GM19025 (cell line): ENCODE data around the gene URM1.
"Not testable (repeated sequence)": the region's sequence is repeated elsewhere in the genome, so short reads cannot be mapped to it uniquely, and the experiment has no call there.

Experiments
- ATAC-seq: cut with Tn5 transposase; IDR thresholded peaks from one replicate; pipeline ENCODE4 v1.9.1; 2021; ENCODE audit warnings: mild to moderate bottlenecking, low read depth, moderate library complexity; ENCODE audit not compliant: unreplicated experiment

The URM1 gene

GRCh38 chr9:128370752-128371629 lies at the start of gene URM1:
Gene URM1, plus strand, starts transcription at chr9:128371374. Its CDS starts 7 bp downstream, at chr9:128371381.
- peak; percentile 92 for ATAC-seq

GRCh38 chr9:128321879-128322403 lies 49.2 kb upstream of the URM1 start:
- no peak for ATAC-seq

GRCh38 chr9:128322404-128323211 lies 48.6 kb upstream of the URM1 start, which contains the start of the genes COQ4 and TRUB2:
Gene COQ4, plus strand, starts transcription at chr9:128322839. Its CDS starts 20 bp downstream, at chr9:128322859.
Gene TRUB2, minus strand, starts transcription at chr9:128322447. Its CDS starts 39 bp downstream, at chr9:128322408.
- peak; percentile 78 for ATAC-seq

- ATAC-seq: no peak
Measured at GRCh38 chr9:128323212-128323730, 47.9 kb upstream of the URM1 start.

- ATAC-seq: no peak
Measured at GRCh38 chr9:128323791-128324190, 47.4 kb upstream of the URM1 start.

GRCh38 chr9:128324401-128324800 lies 46.8 kb upstream of the URM1 start:
- ATAC-seq: no peak

- no peak for ATAC-seq
Measured at GRCh38 chr9:128325629-128326028, 45.5 kb upstream of the URM1 start.

GRCh38 chr9:128333451-128333869 lies 37.7 kb upstream of the URM1 start:
- ATAC-seq: no peak

- ATAC-seq: no peak
Measured at GRCh38 chr9:128335161-128335560, 36.0 kb upstream of the URM1 start.

- ATAC-seq: no peak
Measured at GRCh38 chr9:128335914-128336313, 35.3 kb upstream of the URM1 start.

- no peak for ATAC-seq
Measured at GRCh38 chr9:128337936-128338335, 33.2 kb upstream of the URM1 start.

- not testable (repeated sequence) for ATAC-seq
Measured at GRCh38 chr9:128338852-128339614, 32.1 kb upstream of the URM1 start.

GRCh38 chr9:128339761-128340690 lies 31.1 kb upstream of the URM1 start, which contains the start of gene SLC27A4:
Gene SLC27A4, plus strand, starts transcription at chr9:128340527. Its CDS starts 2,606 bp downstream, at chr9:128343133.
- peak; percentile 85 for ATAC-seq

- no peak for ATAC-seq
Measured at GRCh38 chr9:128340691-128341434, 30.3 kb upstream of the URM1 start.

- ATAC-seq: no peak
Measured at GRCh38 chr9:128341435-128341849, 29.7 kb upstream of the URM1 start.

GRCh38 chr9:128342971-128343680 lies 28.0 kb upstream of the URM1 start:
- no peak for ATAC-seq

- ATAC-seq: no peak
Measured at GRCh38 chr9:128343855-128344254, 27.3 kb upstream of the URM1 start.
